HG02981 (cell line): ENCODE measurements around the gene MOB4.
"Not testable (repeated sequence)": the region's sequence is repeated elsewhere in the genome, so short reads cannot be mapped to it uniquely, and the experiment has no call there.

ENCODE experiments used
- ATAC-seq: cut with Tn5 transposase; IDR thresholded peaks from one replicate; pipeline ENCODE4 v1.9.1; 2021; ENCODE audit warnings: mild to moderate bottlenecking, moderate library complexity; ENCODE audit not compliant: unreplicated experiment

MOB4 gene

GRCh38 chr2:197515739-197516392, at the start of gene MOB4:
TSS of gene MOB4 (plus strand) at chr2:197516066. CDS start at chr2:197516087, 21 bp downstream.
- peak; percentile 96 for ATAC-seq

- ATAC-seq, result no peak
Measured at GRCh38 chr2:197472166-197472565, 43.7 kb upstream of the MOB4 start.

- ATAC-seq, result no peak
Measured at GRCh38 chr2:197477797-197478196, 38.1 kb upstream of the MOB4 start.

GRCh38 chr2:197480165-197481036, 35.5 kb upstream of the MOB4 start:
- ATAC-seq, result no peak

GRCh38 chr2:197484248-197484647, 31.6 kb upstream of the MOB4 start:
- ATAC-seq, result not testable (repeated sequence)

- ATAC-seq, result no peak
Measured at GRCh38 chr2:197486175-197486574, 29.7 kb upstream of the MOB4 start.

GRCh38 chr2:197487385-197487784, 28.5 kb upstream of the MOB4 start:
- ATAC-seq, result no peak

GRCh38 chr2:197495433-197496134, 20.3 kb upstream of the MOB4 start:
- no peak for ATAC-seq

- no peak for ATAC-seq
Measured at GRCh38 chr2:197496695-197497094, 19.2 kb upstream of the MOB4 start.

- ATAC-seq, result no peak
Measured at GRCh38 chr2:197497326-197497725, 18.5 kb upstream of the MOB4 start.

GRCh38 chr2:197498235-197498936, 17.5 kb upstream of the MOB4 start:
- no peak for ATAC-seq

- ATAC-seq, result peak; percentile 27
Measured at GRCh38 chr2:197498937-197499593, 16.8 kb upstream of the MOB4 start.

GRCh38 chr2:197499594-197500502, 16.0 kb upstream of the MOB4 start, which contains the start of the genes HSPD1 and HSPE1:
TSS of gene HSPD1 (minus strand) at chr2:197499840. CDS start at chr2:197498848, 992 bp downstream.
TSS of gene HSPE1 (plus strand) at chr2:197500379. CDS start at chr2:197500437, 58 bp downstream.
- ATAC-seq, result peak; percentile 79

GRCh38 chr2:197500503-197501131, 15.2 kb upstream of the MOB4 start:
- ATAC-seq, result no peak

- ATAC-seq, result no peak
Measured at GRCh38 chr2:197502201-197502600, 13.7 kb upstream of the MOB4 start.

GRCh38 chr2:197502685-197503084, 13.2 kb upstream of the MOB4 start:
- no peak for ATAC-seq

- no peak for ATAC-seq
Measured at GRCh38 chr2:197504000-197504399, 11.9 kb upstream of the MOB4 start.

- no peak for ATAC-seq
Measured at GRCh38 chr2:197504512-197504911, 11.4 kb upstream of the MOB4 start.

- ATAC-seq, result no peak
Measured at GRCh38 chr2:197506658-197507057, 9.2 kb upstream of the MOB4 start.
